Measurements from ENCODE around the gene BLTP1. TPM values are rescaled to one million over a fixed set of nuclear protein-coding genes. Genes with fewer than 3 reads are reported as not detected.
A peak's percentile ranks its signal among the peaks of the same experiment; 100 is the strongest.

The BLTP1 gene
- total and polyA plus RNA-seq, 2 of the 13 experiments (the other 11 are each of a cell fraction or from before 2014, with no cell fraction given): 27.7 to 33.1 TPM

GRCh38 chr4:122151982-122152710 lies at the start of gene BLTP1 (continued):
- TF ChIP-seq U2AF2 (IDR thresholded peaks at IDR 0.05; ENCODE audit: low read depth, low read length) (no peak), ZSCAN31 (CRISPR knock-in tag; IDR thresholded peaks at IDR 0.05; ENCODE audit: low read depth) (peak; percentile 32; the same call in 1 of the 2 replicates), ZNF136 (CRISPR knock-in tag; IDR thresholded peaks at IDR 0.05; ENCODE audit: low read depth) (no peak), ZNF569 (CRISPR knock-in tag; IDR thresholded peaks at IDR 0.05; ENCODE audit: borderline replicate concordance) (no peak; the same call in 1 of the 2 replicates), ZSCAN20 (CRISPR knock-in tag; IDR thresholded peaks at IDR 0.05; ENCODE audit: borderline replicate concordance) (no peak), RFXANK (CRISPR knock-in tag; IDR thresholded peaks at IDR 0.05) (no peak), FOXO1 (CRISPR knock-in tag; IDR thresholded peaks at IDR 0.05) (0 out of 2 replicates have a peak, but pooled peaks have one; percentile 24), CREM (IDR thresholded peaks at IDR 0.05) (peak; percentile 81), CREM (CRISPR knock-in tag; IDR thresholded peaks at IDR 0.05) (peak; percentile 77), RFX3 (CRISPR knock-in tag; IDR thresholded peaks at IDR 0.05) (no peak), ATF3 (CRISPR knock-in tag; IDR thresholded peaks at IDR 0.05) (no peak), AGO1 (IDR thresholded peaks at IDR 0.05; ENCODE audit: low read depth, low read length, poor library complexity, severe bottlenecking) (no peak), ZNF776 (CRISPR knock-in tag; IDR thresholded peaks at IDR 0.05) (peak; percentile 26; the same call in 1 of the 2 replicates), ZNF446 (CRISPR knock-in tag; IDR thresholded peaks at IDR 0.05) (no peak), IKZF4 (CRISPR knock-in tag; IDR thresholded peaks at IDR 0.05; ENCODE audit: borderline replicate concordance, low read depth, not compliant biosample characterization) (no peak), ZSCAN12 (CRISPR knock-in tag; IDR thresholded peaks at IDR 0.05) (no peak), ZNF282 (IDR thresholded peaks at IDR 0.05; ENCODE audit: partially characterized antibody) (no peak), MXI1 (IDR thresholded peaks at IDR 0.05; ENCODE audit: borderline replicate concordance, low read depth, low read length) (peak; percentile 54; the same call in 1 of the 3 replicates), ZNF687 (CRISPR knock-in tag; IDR thresholded peaks at IDR 0.05) (peak; percentile 90), PHF21A (CRISPR knock-in tag; IDR thresholded peaks at IDR 0.05) (peak; percentile 57), MYC (CRISPR knock-in tag; IDR thresholded peaks at IDR 0.05; ENCODE audit: borderline replicate concordance) (peak; percentile 37; the same call in 1 of the 2 replicates), DR1 (CRISPR knock-in tag; IDR thresholded peaks at IDR 0.05) (no peak), IRF9 (CRISPR knock-in tag; IDR thresholded peaks at IDR 0.05; ENCODE audit: borderline replicate concordance) (peak; percentile 63; the same call in 1 of the 2 replicates), SRY (CRISPR knock-in tag; IDR thresholded peaks at IDR 0.05) (peak; percentile 82; the same call in 1 of the 2 replicates), NKX3-1 (CRISPR knock-in tag; IDR thresholded peaks at IDR 0.05) (no peak), MED8 (CRISPR knock-in tag; IDR thresholded peaks at IDR 0.05; ENCODE audit: insufficient replicate concordance) (no peak)

Measured in HepG2 (cell line).